Karpas-422 (cell line): Measurements from ENCODE around the gene GNB1L. TPM values are rescaled to one million over a fixed set of nuclear protein-coding genes. Genes with fewer than 3 reads are reported as not detected.
"Not testable (repeated sequence)": the region's sequence is repeated elsewhere in the genome, so short reads cannot be mapped to it uniquely, and the experiment has no call there.

Experiments
- DNase-seq: peaks from one replicate; pipeline ENCODE4 v3.0.0-alpha.2; 2015
- H2AFZ ChIP-seq: fragments of 200-600 bp; sonication (generic); 2 replicates; pipeline ENCODE4 v1.6.1; 2014; ENCODE audit warnings: antibody characterized with exemption, low read length, mixed read lengths
- H3K27ac ChIP-seq: fragments of 200-600 bp; sonication (generic); 2 replicates; pipeline ENCODE4 v1.5.1; 2014; ENCODE audit warnings: mild to moderate bottlenecking, low read length, moderate library complexity
- H3K27me3 ChIP-seq: fragments of 200-600 bp; sonication (generic); 2 replicates; pipeline ENCODE4 v1.6.1; 2014; ENCODE audit warnings: low read length, mixed read lengths
- H3K36me3 ChIP-seq: fragments of 200-600 bp; sonication (generic); 2 replicates; pipeline ENCODE4 v1.6.1; 2014; ENCODE audit warnings: low read length, mixed read lengths; ENCODE audit not compliant: insufficient read depth
- H3K4me1 ChIP-seq: fragments of 200-600 bp; sonication (generic); 2 replicates; pipeline ENCODE4 v1.6.1; 2014; ENCODE audit warnings: mild to moderate bottlenecking, low read length, mixed read lengths
- H3K4me2 ChIP-seq: fragments of 200-600 bp; sonication (generic); 2 replicates; pipeline ENCODE4 v1.6.1; 2014; ENCODE audit warnings: low read length, low read depth, mild to moderate bottlenecking; ENCODE audit not compliant: poor library complexity, severe bottlenecking
- H3K4me3 ChIP-seq: fragments of 200-600 bp; sonication (generic); 2 replicates; pipeline ENCODE4 v1.5.1; 2014; ENCODE audit warnings: mild to moderate bottlenecking, antibody characterized with exemption, low read length, mixed read lengths
- H3K79me2 ChIP-seq: fragments of 200-600 bp; sonication (generic); 2 replicates; pipeline ENCODE4 v1.6.1; 2014; ENCODE audit warnings: mild to moderate bottlenecking, low read length, mixed read lengths
- H3K9ac ChIP-seq: fragments of 200-600 bp; sonication (generic); 2 replicates; pipeline ENCODE4 v1.6.0; 2014; ENCODE audit warnings: low read length
- H3K9me2 ChIP-seq: fragments of 200-600 bp; sonication (generic), shearing (Covaris generic); replicated peaks from 2 replicates; pipeline ENCODE4 v1.6.0; 2014; ENCODE audit warnings: mild to moderate bottlenecking, low read length, moderate library complexity; ENCODE audit not compliant: insufficient read depth
- H3K9me3 ChIP-seq: fragments of 300-700, 200-600 bp; sonication (generic); 2 replicates; pipeline ENCODE4 v1.6.1; 2014; ENCODE audit warnings: low read length, mixed read lengths
- H4K20me1 ChIP-seq: fragments of 200-600 bp; sonication (generic); 2 replicates; pipeline ENCODE4 v1.6.1; 2014; ENCODE audit warnings: mild to moderate bottlenecking, antibody characterized with exemption, low read length, low read depth; ENCODE audit not compliant: insufficient read depth
- total RNA-seq: library from RNA; depleted of rRNA; stranded (reverse); fragments of >200 nt; shearing (Covaris generic); gene quantifications from 2 replicates; pipeline ENCODE4 v1.2.3, GENCODE V29; 2014; ENCODE audit warnings: low replicate concordance

GNB1L gene
- total RNA-seq, 1 experiment from 2014 or later, result 4.4 TPM

DNA sequence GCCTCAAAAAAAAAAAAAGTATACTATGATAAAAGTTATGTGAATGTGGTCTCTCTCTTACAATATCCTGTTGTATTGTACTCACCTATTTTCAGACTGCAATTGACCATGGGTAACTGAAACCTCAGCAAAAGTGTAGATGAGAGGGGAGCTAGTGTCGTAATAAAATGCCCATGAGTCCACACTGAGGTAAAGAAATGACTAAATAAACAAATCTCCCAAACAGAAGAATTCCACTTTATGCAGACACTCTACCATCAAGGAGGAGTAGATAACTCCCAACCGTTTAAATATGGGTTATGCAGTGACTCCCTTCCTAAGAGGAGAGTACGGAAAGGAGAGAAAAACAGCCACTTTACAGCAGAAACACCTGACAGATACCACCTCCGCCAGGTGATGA is 14.6 kb downstream of the GNB1L start:
- no peaks in the 10 kb centered on the region for H3K9me2 ChIP-seq
- no peaks in the 10 kb centered on the region for H3K27me3 ChIP-seq
- H3K79me2 ChIP-seq, result no peaks in the 10 kb centered on the region
- no peak overlapping the region for H3K4me3 ChIP-seq
- no peak overlapping the region for H2AFZ ChIP-seq
- no peak for DNase-seq
- H3K9ac ChIP-seq, result no peak overlapping the region
- no peaks in the 10 kb centered on the region for H3K36me3 ChIP-seq
- H3K4me1 ChIP-seq, result peaks cover 5% of the 10 kb centered on the region
- no peak overlapping the region for H3K27ac ChIP-seq
- H4K20me1 ChIP-seq, result 0 out of 2 replicates have a peak, but pooled peaks cover 16% of the 10 kb centered on the region
- H3K9me3 ChIP-seq, result no peaks in the 10 kb centered on the region
- no peak overlapping the region for H3K4me2 ChIP-seq

GRCh38 chr22:19837915-19838314 is 16.8 kb downstream of the GNB1L start:
- Histone ChIP-seq H3K79me2 (no peaks in the 10 kb centered on the region), H3K9me3 (no peaks in the 10 kb centered on the region), H3K4me2 (no peak overlapping the region), H3K9ac (no peak overlapping the region), H3K27ac (no peak overlapping the region), H3K9me2 (no peaks in the 10 kb centered on the region), H2AFZ (no peak overlapping the region), H3K4me1 (peaks cover 8% of the 10 kb centered on the region), H3K27me3 (no peaks in the 10 kb centered on the region), H4K20me1 (0 out of 2 replicates have a peak, but pooled peaks cover 3% of the 10 kb centered on the region), H3K4me3 (no peak overlapping the region), H3K36me3 (no peaks in the 10 kb centered on the region)
- DNase-seq, result no peak

GRCh38 chr22:19836512-19836911 is 18.2 kb downstream of the GNB1L start:
- Histone ChIP-seq H3K79me2 (no peaks in the 10 kb centered on the region), H3K27ac (no peak overlapping the region), H4K20me1 (0 out of 2 replicates have a peak, but pooled peaks cover 3% of the 10 kb centered on the region), H3K4me1 (peaks cover 9% of the 10 kb centered on the region), H3K4me2 (no peak overlapping the region), H3K36me3 (no peaks in the 10 kb centered on the region), H2AFZ (no peak overlapping the region), H3K27me3 (no peaks in the 10 kb centered on the region), H3K9ac (no peak overlapping the region), H3K9me2 (no peaks in the 10 kb centered on the region), H3K4me3 (no peak overlapping the region), H3K9me3 (no peaks in the 10 kb centered on the region)
- DNase-seq, result no peak

- Histone ChIP-seq H3K4me3 (no peak overlapping the region), H4K20me1 (no peaks in the 10 kb centered on the region), H3K9me2 (no peaks in the 10 kb centered on the region), H3K79me2 (no peaks in the 10 kb centered on the region), H3K4me1 (peaks cover 9% of the 10 kb centered on the region), H3K9ac (no peak overlapping the region), H3K27ac (no peak overlapping the region), H3K36me3 (no peaks in the 10 kb centered on the region), H3K4me2 (no peak overlapping the region), H2AFZ (no peak overlapping the region), H3K9me3 (no peaks in the 10 kb centered on the region), H3K27me3 (no peaks in the 10 kb centered on the region)
- DNase-seq, result no peak
These were observed 20.1 kb downstream of the GNB1L start for GRCh38 chr22:19834599-19834998.

DNA sequence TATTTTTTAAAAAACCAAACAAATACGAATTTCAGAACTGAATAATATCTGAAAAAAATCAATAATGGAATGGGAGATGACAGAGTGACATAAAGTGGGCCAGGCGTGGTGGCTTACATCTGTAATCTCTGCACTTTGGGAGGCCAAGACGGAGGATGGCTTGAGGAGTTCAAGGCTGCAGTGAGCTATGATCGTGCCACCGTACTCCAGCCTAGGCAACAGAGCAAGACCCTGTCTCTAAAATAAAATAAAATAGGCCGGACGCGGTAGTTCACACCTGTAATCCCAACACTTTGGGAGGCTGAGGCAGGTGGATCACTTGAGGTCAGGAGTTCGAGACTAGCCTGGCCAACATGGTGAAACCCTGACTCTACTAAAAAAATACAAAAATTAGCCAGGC is 21.3 kb downstream of the GNB1L start:
- H3K9me3 ChIP-seq, H3K9ac ChIP-seq, H3K4me3 ChIP-seq, H4K20me1 ChIP-seq, H3K27ac ChIP-seq, H3K79me2 ChIP-seq, H3K36me3 ChIP-seq, H3K4me1 ChIP-seq, H3K27me3 ChIP-seq, DNase-seq, H3K9me2 ChIP-seq, H3K4me2 ChIP-seq, H2AFZ ChIP-seq: not testable (repeated sequence)

DNA sequence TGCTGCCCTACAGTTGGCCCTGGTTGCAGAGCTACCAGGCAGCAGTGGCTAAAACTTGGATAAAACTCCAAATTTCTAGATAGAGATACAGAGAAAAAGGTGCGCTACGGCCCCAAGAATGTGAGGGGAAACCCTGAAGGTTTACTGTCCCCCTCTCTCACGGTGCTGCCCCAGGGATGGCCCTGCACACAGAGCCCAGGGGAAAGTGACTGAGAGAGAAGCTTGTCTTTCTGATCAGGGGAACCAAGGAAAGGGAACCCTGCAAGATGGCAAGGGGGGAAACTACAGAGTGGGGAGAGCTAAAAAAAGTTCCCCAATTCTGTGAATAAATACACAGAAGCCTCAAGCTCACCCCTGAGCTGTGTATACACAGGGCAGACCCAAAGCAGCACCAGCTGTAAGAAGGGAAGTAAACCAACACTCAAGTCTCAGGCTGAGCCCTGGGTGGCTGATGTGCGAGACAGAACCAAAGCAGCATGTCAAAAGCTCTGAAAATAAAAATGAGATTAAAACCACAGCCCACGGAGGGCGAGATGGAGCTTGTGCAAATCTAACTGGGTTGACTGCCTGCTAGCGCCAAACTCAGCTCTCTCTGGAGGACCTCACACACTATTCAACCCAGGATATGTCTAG is 22.1 kb downstream of the GNB1L start:
- Histone ChIP-seq H3K4me3 (no peak overlapping the region), H3K4me1 (peaks cover 9% of the 10 kb centered on the region), H3K9ac (no peak overlapping the region; the same call in 1 of the 2 replicates), H3K27me3 (no peaks in the 10 kb centered on the region), H3K9me3 (no peaks in the 10 kb centered on the region), H3K36me3 (no peaks in the 10 kb centered on the region), H3K4me2 (no peak overlapping the region), H3K27ac (no peak overlapping the region), H2AFZ (no peak overlapping the region), H4K20me1 (no peaks in the 10 kb centered on the region), H3K79me2 (no peaks in the 10 kb centered on the region), H3K9me2 (no peaks in the 10 kb centered on the region)
- no peak for DNase-seq

DNA sequence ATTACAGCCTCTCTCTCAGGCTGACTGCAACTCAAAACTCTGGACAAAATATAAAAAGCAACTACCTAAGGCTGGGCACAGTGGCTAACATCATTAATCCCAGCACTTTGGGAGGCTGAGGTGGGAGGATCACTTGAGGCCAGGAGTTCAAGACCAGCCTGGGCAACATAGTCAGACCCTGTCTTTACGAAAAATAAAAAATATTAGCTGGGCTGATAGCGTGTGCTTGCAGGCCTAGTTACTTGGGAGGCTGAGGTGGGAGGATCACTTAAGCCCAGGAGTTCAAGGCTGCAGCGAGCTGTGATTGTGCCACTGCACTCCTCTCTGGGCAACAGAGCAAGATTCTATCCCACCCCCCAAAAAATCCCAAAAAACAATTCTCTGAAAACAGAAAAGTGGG is 22.7 kb downstream of the GNB1L start:
- not testable (repeated sequence) for H2AFZ ChIP-seq, DNase-seq, H3K36me3 ChIP-seq, H3K9me2 ChIP-seq, H3K27me3 ChIP-seq, H3K4me3 ChIP-seq, H4K20me1 ChIP-seq, H3K9ac ChIP-seq, H3K4me1 ChIP-seq, H3K79me2 ChIP-seq, H3K4me2 ChIP-seq, H3K27ac ChIP-seq, H3K9me3 ChIP-seq

GRCh38 chr22:19831016-19831415 is 23.7 kb downstream of the GNB1L start:
- Histone ChIP-seq H3K9me3 (no peaks in the 10 kb centered on the region), H2AFZ (no peak overlapping the region), H3K79me2 (no peaks in the 10 kb centered on the region), H3K9me2 (no peaks in the 10 kb centered on the region), H3K9ac (no peak overlapping the region), H3K36me3 (no peaks in the 10 kb centered on the region), H3K27ac (no peak overlapping the region), H3K4me1 (peaks cover 9% of the 10 kb centered on the region), H4K20me1 (0 out of 2 replicates have a peak, but pooled peaks cover 5% of the 10 kb centered on the region), H3K4me2 (no peak overlapping the region), H3K27me3 (no peaks in the 10 kb centered on the region), H3K4me3 (no peak overlapping the region)
- DNase-seq, result no peak
